H1 (cell line): ENCODE measurements around the gene NFIA. TPM values are rescaled to one million over a fixed set of nuclear protein-coding genes. Genes with fewer than 3 reads are reported as not detected.

ENCODE experiments used
- EZH2 ChIP-seq: fragments of 200-600 bp; sonication (generic); IDR thresholded peaks from 2 replicates; pipeline ENCODE4 v1.7.1; 2012; ENCODE audit warnings: low read depth, mild to moderate bottlenecking, moderate library complexity, low read length, inconsistent platforms; ENCODE audit not compliant: severe bottlenecking
- KDM1A ChIP-seq: fragments of 200-600, 300-600 bp; sonication (generic); IDR thresholded peaks from 2 replicates; pipeline ENCODE4 v1.7.1; 2016; ENCODE audit warnings: mild to moderate bottlenecking, low read length, borderline replicate concordance
- KDM5A ChIP-seq: fragments of 200-600 bp; IDR thresholded peaks from 2 replicates; pipeline ENCODE4 v1.7.1; 2012; ENCODE audit warnings: mild to moderate bottlenecking, low read length, inconsistent platforms, mixed read lengths
- NRF1 ChIP-seq: IDR thresholded peaks from 2 replicates; pipeline ENCODE4 v1.6.1; 2011; ENCODE audit warnings: mild to moderate bottlenecking, low read depth, low read length, improper control_type of control experiment
- POLR2AphosphoS5 ChIP-seq: IDR thresholded peaks from 2 replicates; pipeline ENCODE4 v1.6.1; 2011; ENCODE audit warnings: low read depth, low read length
- RXRA ChIP-seq: IDR thresholded peaks from 2 replicates; pipeline ENCODE4 v1.6.1; 2011; ENCODE audit warnings: low read depth, mild to moderate bottlenecking, low read length, moderate library complexity; ENCODE audit not compliant: insufficient read depth
- SIRT6 ChIP-seq: IDR thresholded peaks from one replicate; pipeline ENCODE4 v1.7.1; 2012; ENCODE audit warnings: low read length, inconsistent platforms
- YY1 ChIP-seq: IDR thresholded peaks from 2 replicates; pipeline ENCODE4 v1.6.1; 2011; ENCODE audit warnings: low read depth, mild to moderate bottlenecking, low read length
- polyA plus RNA-seq, 7 experiments: library from polyadenylated mRNA; depleted of rRNA in 3 of 7; stranded (reverse) in 5 of 7; unstranded in 2 of 7; fragments of >200 nt in 5 of 7; fragments of 200-250 nt in 2 of 7; gene quantifications; 1 replicate in 5 of 7; 2 replicates in 1 of 7; 4 replicates in 1 of 7; pipeline versions ENCODE4 v1.2.1 to v1.2.3, GENCODE V29; 2011 to 2013; ENCODE audit warnings: missing spikeins in 2 of 7, mixed read lengths in 2 of 7
- total RNA-seq: library from RNA; stranded (reverse); fragmentation: NEBNext Ultra II Directional; extraction: Animal tissue kit (Norgen Biotek cat#: 25700); gene quantifications from 2 replicates; pipeline ENCODE4 v1.2.1, GENCODE V29; 2021
- TF ChIP-seq, protein P1 (sequence below): fragments of 300-600 bp; sonication (generic); IDR thresholded peaks from 2 replicates; pipeline ENCODE4 v1.7.1; 2012; ENCODE audit warnings: low read length, moderate library complexity, mild to moderate bottlenecking, inconsistent platforms; ENCODE audit not compliant: insufficient replicate concordance
- TF ChIP-seq, protein P2 (sequence below), 3 experiments: IDR thresholded peaks; 1 replicate in 2 of 3; 2 replicates in 1 of 3; pipeline versions ENCODE4 v1.5.1 to v1.6.1; 2011; ENCODE audit warnings: low read length in 3 of 3, mild to moderate bottlenecking in 3 of 3, inconsistent platforms in 2 of 3, low read depth in 1 of 3, moderate library complexity in 1 of 3; ENCODE audit not compliant: insufficient read depth in 1 of 3; ENCODE audit errors: control extremely low read depth in 1 of 3

The NFIA gene
- total and polyA plus RNA-seq, 2 of the 8 experiments (the other 6 are each of a cell fraction or from before 2014, with no cell fraction given): 1.8 to 2.3 TPM

DNA sequence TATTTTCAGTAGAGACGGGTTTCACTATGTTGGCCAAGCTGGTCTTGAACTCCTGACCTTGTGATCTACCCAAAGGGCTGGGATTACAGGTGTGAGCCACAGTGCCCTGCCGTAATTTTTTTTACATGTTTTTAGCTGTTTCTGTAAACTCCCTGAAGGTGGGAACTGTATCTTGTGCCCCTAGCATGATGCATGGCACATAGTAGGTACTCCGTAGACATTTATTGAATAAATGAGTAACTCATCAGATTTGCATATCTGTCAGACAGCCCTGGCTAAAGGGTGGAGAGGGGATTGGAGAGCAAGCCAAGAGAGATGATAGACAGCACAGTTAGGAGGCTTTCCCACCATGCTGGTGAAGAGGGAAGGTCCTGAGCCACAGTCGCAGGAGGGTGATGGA lies 247.2 kb downstream of the NFIA start (continued):
- TF ChIP-seq, protein P1, sequence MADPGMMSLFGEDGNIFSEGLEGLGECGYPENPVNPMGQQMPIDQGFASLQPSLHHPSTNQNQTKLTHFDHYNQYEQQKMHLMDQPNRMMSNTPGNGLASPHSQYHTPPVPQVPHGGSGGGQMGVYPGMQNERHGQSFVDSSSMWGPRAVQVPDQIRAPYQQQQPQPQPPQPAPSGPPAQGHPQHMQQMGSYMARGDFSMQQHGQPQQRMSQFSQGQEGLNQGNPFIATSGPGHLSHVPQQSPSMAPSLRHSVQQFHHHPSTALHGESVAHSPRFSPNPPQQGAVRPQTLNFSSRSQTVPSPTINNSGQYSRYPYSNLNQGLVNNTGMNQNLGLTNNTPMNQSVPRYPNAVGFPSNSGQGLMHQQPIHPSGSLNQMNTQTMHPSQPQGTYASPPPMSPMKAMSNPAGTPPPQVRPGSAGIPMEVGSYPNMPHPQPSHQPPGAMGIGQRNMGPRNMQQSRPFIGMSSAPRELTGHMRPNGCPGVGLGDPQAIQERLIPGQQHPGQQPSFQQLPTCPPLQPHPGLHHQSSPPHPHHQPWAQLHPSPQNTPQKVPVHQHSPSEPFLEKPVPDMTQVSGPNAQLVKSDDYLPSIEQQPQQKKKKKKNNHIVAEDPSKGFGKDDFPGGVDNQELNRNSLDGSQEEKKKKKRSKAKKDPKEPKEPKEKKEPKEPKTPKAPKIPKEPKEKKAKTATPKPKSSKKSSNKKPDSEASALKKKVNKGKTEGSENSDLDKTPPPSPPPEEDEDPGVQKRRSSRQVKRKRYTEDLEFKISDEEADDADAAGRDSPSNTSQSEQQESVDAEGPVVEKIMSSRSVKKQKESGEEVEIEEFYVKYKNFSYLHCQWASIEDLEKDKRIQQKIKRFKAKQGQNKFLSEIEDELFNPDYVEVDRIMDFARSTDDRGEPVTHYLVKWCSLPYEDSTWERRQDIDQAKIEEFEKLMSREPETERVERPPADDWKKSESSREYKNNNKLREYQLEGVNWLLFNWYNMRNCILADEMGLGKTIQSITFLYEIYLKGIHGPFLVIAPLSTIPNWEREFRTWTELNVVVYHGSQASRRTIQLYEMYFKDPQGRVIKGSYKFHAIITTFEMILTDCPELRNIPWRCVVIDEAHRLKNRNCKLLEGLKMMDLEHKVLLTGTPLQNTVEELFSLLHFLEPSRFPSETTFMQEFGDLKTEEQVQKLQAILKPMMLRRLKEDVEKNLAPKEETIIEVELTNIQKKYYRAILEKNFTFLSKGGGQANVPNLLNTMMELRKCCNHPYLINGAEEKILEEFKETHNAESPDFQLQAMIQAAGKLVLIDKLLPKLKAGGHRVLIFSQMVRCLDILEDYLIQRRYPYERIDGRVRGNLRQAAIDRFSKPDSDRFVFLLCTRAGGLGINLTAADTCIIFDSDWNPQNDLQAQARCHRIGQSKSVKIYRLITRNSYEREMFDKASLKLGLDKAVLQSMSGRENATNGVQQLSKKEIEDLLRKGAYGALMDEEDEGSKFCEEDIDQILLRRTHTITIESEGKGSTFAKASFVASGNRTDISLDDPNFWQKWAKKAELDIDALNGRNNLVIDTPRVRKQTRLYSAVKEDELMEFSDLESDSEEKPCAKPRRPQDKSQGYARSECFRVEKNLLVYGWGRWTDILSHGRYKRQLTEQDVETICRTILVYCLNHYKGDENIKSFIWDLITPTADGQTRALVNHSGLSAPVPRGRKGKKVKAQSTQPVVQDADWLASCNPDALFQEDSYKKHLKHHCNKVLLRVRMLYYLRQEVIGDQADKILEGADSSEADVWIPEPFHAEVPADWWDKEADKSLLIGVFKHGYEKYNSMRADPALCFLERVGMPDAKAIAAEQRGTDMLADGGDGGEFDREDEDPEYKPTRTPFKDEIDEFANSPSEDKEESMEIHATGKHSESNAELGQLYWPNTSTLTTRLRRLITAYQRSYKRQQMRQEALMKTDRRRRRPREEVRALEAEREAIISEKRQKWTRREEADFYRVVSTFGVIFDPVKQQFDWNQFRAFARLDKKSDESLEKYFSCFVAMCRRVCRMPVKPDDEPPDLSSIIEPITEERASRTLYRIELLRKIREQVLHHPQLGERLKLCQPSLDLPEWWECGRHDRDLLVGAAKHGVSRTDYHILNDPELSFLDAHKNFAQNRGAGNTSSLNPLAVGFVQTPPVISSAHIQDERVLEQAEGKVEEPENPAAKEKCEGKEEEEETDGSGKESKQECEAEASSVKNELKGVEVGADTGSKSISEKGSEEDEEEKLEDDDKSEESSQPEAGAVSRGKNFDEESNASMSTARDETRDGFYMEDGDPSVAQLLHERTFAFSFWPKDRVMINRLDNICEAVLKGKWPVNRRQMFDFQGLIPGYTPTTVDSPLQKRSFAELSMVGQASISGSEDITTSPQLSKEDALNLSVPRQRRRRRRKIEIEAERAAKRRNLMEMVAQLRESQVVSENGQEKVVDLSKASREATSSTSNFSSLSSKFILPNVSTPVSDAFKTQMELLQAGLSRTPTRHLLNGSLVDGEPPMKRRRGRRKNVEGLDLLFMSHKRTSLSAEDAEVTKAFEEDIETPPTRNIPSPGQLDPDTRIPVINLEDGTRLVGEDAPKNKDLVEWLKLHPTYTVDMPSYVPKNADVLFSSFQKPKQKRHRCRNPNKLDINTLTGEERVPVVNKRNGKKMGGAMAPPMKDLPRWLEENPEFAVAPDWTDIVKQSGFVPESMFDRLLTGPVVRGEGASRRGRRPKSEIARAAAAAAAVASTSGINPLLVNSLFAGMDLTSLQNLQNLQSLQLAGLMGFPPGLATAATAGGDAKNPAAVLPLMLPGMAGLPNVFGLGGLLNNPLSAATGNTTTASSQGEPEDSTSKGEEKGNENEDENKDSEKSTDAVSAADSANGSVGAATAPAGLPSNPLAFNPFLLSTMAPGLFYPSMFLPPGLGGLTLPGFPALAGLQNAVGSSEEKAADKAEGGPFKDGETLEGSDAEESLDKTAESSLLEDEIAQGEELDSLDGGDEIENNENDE: no peak
- TF ChIP-seq KDM1A (no peak), NRF1 (no peak), EZH2 (no peak), KDM5A (no peak), POLR2AphosphoS5 (no peak), RXRA (no peak), YY1 (no peak), SIRT6 (no peak)
- TF ChIP-seq, protein P2, sequence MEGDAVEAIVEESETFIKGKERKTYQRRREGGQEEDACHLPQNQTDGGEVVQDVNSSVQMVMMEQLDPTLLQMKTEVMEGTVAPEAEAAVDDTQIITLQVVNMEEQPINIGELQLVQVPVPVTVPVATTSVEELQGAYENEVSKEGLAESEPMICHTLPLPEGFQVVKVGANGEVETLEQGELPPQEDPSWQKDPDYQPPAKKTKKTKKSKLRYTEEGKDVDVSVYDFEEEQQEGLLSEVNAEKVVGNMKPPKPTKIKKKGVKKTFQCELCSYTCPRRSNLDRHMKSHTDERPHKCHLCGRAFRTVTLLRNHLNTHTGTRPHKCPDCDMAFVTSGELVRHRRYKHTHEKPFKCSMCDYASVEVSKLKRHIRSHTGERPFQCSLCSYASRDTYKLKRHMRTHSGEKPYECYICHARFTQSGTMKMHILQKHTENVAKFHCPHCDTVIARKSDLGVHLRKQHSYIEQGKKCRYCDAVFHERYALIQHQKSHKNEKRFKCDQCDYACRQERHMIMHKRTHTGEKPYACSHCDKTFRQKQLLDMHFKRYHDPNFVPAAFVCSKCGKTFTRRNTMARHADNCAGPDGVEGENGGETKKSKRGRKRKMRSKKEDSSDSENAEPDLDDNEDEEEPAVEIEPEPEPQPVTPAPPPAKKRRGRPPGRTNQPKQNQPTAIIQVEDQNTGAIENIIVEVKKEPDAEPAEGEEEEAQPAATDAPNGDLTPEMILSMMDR (IDR thresholded peaks at IDR 0.05; ENCODE audit: control extremely low read depth in 1 of 3, insufficient read depth in 1 of 3, low read depth in 1 of 3, low read length in 3 of 3): no peak
